Measurements from ENCODE around the gene ITGA11.

Gene ITGA11

DNA sequence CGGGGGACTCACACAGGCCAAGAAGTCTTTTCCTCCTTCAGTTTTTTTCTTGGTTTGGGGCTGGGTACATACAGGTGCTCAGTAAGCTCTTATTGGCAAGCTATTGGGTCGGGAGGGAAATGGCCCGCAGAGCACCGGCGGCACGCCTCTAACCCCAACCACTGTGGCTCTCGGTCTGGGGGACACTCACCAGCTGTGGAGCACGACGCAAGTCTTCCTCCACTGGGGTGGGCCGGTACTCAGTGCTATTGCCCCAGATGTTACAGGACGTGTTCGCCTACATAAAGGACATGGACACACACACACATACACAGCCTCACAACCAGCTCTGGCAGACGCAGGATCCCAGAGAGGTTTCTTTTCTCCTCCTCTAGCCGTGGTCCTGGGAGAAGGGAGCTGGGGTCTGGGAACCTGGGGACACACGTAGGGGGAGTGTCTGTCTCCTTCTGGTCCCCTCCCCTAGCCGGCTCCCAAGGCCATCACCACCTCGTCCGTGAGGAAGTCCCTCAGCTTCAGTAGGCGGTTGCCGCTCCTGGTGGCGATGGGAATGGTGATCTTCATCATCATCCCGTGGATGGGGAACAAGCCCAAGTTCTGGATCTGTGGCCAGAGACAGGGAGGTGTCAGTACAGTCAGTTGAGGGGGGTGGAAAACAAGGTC is 121.0 kb downstream of the ITGA11 start:
- no peak for DNase-seq (ENCODE audit: low spot score)

DNA sequence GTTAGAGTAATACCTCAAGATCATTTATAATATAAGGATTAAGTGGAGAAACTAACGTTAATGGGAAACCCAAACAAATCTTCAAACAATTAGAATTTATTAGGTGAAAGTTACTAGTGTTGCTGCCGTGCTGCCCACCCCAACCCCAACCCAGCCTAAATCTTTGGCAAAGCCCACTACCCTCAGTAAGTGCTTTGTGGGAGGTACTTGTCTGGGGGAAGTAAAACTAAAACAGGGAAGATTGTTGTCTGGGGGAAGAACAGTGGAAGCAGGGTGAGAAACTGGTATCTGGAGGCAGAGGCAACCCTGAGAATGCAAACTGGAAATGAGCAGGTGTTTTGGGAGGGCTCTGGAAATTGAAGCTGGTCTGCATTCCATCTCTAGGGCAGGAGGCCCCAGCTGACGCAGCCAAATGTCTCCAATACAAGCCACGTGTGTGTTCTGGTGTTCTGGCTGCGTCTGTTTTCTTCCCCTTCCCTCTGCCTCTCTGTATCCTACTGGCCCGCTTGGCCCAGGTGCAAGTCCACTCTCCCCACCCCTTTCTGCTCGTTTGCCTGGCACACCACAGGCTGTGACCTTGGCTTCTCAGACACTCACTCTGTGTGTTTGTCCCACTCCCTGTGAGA is 121.7 kb downstream of the ITGA11 start:
- DNase-seq (ENCODE audit: low spot score): no peak

DNA sequence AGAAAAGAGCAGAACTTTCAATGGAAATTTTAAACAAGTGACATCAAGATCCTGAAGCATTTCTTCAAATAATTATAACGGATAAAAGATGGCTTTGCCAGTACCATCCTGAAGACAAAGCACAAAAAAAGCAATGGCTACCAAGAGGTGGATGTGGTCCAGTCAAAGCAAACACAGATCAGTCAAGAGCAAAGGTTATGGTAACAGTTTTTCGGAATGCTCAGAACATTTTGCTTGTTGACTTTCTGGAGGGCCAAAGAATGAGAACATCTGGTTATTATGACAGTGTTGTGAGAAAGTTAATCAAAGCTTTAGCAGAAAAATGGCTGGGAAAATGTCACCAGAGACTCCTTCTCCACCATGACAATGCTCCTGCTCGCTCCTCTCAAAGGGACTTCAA is 122.9 kb downstream of the ITGA11 start:
- DNase-seq (ENCODE audit: low spot score): no peak

DNA sequence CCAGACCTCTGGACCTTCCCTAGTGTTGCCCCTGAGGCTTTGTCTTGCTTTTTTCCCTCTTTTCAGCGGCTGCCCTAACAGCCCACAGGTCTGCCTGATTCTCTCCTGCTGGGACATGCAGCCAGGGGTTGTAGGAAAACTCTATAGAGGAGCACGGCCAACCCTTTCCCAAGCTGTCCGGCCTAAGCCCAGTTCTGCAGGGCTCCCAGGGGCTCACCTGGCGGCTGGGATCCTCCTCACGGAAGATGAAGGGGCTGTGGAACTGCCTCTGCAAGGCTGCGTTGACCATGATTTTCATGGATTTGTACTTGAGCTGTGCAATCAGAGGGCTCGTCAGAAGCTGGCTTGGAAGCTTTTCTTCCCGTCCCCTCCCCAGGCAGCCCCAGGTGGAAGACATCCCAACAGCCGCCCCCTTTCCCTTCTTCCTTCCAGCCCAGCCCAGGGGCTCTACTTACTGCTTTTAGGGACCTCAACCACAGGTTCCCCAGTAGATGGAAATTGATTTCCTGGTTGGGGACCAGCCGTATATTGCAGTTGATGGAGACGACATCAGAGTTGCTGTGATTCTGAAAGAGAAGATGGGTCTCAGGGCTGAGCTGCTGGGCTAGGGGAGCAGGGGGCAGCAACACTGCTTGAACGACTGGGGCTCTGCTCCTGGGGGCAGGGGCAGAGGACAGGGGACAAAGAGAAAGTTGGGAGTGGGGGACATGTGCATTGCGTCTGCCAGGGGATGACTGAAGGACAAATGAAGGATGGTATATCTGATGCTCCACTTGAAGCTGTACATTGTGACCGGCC is 124.6 kb downstream of the ITGA11 start:
- DNase-seq (ENCODE audit: low spot score): no peak

DNA sequence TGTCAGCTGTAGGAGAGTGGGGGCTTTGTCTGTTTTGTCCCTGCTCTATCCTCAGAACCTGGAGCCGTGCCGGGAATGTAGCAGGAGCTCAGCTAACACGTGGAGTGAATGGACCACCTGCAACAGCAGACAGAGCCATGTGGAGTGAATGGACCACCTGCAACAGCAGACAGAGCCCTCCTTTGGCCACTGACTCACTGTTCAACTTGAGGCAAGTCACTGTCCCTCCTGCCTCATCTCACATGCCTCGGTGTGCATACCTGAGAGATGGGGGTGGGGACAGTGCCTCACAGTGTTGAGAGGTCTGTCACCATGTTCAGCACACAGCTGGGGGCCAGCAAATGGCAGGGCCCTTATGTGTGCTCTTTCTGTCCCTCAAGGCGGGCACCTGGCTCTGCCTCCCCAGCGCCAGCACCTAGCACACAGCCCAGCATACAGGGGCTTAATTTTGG is 126.5 kb downstream of the ITGA11 start:
- DNase-seq (ENCODE audit: low spot score): no peak

DNA sequence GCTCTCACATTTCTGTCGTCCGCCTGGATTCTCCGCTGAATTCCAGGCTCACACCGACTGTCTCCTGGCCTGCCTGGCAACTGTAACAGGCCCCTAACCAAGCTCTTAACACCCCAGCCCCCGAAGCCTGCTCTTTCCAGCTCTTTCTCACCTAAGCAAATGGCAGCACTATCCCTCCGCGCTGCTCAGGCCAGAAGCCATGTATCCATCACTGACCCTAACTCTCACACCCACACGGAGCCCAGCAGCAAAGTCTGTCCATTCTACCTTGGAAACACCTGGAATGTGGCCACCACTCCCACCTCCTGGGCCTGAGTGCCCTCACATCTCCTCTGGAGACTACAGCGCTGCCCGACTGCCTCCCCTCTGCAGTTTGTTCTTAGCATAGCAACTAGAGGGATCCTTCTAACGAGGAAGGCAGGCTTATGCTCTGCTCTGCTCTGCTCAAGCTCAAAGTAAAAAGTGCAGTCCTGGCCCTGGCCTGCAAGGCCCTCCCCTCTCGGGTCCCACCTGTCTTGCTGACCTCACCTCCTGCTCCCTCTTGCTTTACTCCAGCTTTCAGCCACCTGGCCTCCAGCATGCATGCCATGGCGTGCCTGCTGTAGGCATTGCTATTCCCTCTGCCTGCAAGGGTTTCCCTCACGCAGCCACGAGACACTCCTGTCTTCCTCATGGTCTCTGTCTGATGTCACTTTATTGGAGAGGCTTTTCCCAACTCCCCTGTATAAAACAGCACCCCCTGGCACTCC is 127.2 kb downstream of the ITGA11 start:
- no peak for DNase-seq (ENCODE audit: low spot score)

DNA sequence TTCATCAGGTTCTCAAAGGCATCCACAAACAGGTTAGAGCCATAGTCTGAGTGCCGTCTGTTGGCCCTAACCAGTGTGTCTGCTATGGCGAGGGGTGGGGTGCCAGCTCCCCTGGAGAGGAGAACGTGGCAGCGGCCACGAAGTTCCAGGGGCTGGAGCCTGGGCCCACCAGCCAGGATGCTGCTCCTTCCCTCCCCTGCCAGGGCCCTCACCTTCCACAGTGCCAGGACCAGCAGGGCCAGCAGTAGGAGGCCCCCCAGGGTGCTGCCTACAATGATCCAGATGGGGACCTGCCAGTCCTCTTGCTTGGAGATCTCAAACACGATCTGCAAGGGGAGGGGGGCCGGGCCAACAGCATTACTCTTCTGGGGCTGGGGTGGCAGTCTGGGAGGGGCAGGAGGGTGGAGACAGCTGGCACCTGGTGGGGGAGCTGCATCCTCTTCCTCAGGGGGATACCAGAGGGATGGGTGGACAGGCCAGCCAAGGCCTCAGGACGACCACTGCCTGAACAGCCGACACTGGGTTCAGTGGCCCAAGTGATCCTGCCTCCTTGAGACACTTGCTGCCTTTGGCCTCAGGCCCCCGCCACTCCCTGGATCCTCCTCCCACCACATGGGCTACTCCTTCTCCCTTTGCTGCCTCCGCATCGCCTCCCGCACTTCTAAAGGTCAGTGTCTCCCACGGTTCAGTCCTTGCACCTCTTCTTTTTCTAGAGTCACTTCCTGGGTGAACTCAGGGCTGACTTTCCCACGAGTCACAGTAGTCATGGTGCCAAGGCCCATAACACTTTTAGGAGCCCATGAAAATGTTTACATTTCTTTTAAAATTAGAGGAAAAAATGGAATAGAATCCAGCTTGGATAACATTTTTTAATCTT is 128.2 kb downstream of the ITGA11 start:
- no peak for DNase-seq (ENCODE audit: low spot score)

DNA sequence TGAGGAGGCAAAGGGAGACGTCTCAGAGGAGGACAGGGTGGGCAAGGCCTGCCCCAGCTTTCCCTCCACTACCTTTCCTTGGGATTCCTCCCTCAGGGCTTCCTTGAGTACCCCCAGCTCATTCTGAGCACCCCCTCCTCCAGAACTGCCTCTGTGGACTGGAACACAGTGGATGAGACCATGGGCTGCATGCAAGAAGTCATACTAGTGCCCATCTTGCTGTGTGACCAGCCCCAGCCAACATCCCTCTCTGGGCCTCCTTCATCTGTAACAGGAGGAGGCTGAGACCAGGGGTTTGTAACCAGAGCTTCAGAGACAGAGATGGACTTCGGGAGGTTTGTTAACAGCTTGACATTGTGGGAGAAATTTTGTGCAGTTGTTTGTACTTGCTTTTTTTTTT is 128.8 kb downstream of the ITGA11 start:
- DNase-seq (ENCODE audit: low spot score): no peak

DNA sequence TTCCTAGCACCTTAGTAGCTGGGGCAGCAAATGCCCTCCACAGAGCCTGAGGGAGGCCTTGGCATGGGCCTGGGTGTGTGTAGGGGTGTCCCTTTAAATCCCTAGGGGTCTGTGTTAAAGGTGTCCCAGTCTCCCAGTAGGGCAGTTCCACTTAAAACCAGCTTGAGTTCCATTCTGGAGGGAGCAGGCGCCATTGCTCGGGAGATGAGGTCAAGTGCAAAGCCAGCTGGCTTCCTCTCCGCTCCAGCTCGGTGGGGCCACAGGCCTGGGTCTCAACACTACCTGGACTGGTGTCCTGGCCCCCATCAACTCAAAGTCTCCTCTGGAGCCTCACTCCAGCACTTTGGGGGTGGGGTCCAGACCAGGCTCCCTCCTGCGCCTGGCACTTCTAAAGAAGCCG is 129.2 kb downstream of the ITGA11 start:
- DNase-seq (ENCODE audit: low spot score): no peak

DNA sequence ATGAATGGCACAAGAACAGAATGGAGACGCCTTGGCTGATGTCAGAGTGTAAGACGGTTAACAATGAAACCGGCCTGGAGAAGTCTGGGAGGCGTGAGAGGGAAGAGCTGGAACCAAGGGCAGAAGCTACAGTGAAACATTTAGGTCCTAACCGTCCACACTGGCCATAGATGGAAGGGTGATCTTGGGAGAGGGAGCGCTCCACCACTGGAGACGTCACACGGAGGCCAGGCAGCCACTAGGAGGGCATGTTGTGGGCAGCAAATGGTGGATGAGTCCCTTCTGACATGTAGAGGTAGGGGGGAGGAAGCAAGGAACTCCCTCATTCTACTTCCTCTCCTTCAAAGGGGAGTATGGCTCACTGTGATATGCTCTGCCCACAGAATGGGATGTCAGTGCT is 130.7 kb downstream of the ITGA11 start:
- DNase-seq (ENCODE audit: low spot score): no peak

DNA sequence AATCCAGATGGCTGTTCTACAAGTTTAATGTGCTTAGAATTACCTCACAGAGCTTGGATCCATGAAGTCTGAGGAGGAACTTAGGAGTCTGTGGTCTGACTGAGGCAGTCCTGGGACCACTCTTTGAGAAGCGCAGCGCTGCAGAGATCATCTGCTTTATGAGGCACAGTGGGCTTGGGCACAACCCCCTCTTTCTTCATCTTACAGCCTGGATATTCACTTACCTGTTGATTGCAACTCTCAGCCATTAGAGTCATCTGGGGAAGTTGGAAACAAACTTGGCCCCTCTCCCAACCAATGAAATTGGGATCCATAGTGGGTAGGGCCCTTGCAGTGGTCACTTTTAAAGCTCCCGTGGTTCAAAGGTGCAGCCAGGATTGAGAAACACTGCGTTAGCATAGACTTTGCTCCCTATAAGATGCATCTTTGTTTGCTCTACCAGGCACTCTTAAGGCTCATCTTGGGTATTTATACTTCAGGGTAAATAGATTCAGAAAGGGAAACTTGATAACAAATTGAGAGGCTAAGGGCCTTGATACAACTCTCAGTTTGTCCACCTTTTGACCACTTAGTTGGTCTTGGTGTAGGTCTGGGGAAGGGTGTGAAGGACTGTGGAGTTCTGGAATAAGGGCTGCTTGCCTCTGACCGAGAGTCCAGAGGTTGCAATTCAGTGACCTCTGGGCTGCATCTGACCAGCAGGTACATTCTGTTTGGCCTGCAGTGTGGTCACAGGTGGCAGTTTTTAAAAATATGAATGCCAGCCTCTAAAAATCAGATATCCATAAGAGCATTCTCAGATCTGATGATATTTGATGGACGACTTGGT is 131.6 kb downstream of the ITGA11 start:
- no peak for DNase-seq (ENCODE audit: low spot score)

DNA sequence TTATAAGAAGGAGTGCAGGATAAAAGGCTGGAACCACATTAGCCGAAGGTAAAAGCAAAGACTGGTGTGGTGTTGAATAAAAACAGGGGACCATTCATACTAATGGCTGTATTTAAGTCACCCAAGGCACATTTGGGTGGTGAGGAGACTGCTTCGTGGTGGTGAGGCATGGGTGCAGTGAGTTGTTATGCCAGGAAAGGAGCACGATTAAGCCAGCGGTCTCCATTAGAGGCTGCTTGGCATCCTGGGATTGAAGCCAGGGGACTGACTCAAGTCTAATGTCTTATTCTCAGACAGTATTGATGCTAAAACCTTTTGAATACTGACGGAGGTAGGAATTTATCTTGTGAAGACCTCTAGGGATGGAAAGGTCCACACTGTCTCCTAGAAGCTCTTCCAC is 132.5 kb downstream of the ITGA11 start:
- no peak for DNase-seq (ENCODE audit: low spot score)

DNA sequence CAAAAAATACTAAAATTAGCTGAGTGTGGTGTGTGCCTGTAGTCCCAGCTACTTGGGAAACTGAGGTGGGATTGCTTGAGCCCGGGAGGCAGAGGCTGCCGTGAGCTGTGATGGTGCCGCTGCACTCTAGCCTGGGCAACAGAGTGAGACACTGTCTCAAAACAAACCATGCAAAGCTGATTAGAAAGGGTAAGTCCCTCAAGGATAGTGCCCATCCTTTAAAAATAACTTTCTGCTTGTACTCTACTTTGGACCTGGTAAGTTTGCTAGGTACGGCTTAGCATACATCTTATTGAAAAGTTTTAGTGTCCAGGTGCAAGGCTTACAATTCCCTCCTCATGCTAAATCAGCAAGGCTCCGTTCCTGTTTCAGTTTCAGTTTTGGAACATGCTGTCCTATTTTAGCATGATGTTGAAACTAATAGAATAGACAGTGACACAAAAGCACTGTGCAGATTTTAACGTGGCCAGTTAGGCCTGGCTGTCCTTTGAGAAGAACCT is 133.0 kb downstream of the ITGA11 start:
- peak; percentile 43 for DNase-seq (ENCODE audit: low spot score)

DNA sequence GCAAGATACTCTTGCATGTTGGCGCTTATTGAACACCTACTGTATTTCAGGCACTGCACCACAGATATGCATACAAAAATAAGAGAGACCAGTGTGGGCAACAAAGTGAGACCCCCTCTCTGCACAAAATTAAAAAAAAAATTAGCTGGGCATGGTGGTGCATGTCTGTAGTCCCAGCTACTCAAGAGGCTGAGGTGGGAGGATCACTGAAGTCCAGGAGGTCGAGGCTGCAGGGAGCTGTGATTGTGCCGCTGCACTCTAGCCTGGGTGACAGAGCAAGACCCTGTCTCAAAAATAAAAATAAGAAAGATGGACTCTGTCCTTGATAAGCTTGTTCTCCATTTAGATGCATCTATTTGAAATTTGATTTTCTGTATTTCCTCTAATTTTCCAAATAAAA is 133.6 kb downstream of the ITGA11 start:
- DNase-seq (ENCODE audit: low spot score): no peak

DNA sequence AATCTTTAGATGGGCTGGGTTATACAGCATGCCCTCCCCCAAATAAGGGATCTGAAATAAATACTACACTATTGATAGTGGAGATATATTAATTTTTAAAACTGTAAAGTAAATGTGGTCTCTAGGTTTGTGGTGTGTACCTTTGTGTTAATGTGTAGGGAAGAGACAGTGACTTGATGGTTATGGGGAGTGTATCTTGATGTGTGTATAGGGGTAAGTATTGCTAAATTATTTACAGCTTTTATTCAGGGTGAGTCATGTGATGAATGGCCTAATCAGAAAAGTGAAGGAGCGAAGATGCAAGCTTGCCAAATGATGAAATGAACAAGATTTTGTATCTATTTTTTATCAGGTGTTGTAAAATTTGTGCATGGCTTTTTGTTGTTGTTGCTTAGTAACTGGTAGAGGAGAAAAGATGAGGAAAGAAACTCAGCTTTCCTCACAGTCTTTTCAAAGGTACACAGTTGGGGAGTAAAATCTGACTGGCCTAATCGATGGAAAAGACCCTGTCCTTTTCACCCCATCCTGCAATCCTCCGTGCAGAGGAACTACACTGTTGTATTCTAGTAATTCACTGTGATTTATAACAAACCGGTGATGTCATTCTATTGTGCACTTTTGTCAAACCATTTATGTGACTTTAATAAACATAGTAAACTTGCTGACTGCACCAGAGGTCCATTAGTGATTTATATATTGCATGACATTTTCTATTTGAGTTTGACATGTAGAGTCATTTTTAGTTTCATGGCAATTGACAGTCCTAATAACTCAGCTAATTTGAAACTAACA is 136.8 kb downstream of the ITGA11 start:
- DNase-seq (ENCODE audit: low spot score): no peak

DNA sequence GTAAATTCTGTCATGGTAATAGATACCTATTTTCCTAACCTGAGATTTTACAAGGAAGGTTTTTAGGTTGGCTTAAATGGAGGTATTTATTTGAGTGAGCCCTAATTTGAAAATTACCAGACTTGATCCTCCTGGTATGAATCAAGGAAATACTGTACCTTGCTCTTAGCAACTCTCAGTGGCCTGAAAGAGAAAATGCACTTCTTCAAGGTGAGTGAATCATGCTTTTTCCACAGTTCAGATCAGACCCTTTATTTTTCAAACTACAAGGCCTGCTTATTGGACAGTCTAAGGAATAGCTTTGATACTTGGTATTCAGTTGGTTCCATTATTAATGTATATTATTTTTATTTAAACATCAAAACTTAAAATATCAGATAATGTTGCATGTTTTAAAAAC is 139.0 kb downstream of the ITGA11 start:
- DNase-seq (ENCODE audit: low spot score): no peak

DNA sequence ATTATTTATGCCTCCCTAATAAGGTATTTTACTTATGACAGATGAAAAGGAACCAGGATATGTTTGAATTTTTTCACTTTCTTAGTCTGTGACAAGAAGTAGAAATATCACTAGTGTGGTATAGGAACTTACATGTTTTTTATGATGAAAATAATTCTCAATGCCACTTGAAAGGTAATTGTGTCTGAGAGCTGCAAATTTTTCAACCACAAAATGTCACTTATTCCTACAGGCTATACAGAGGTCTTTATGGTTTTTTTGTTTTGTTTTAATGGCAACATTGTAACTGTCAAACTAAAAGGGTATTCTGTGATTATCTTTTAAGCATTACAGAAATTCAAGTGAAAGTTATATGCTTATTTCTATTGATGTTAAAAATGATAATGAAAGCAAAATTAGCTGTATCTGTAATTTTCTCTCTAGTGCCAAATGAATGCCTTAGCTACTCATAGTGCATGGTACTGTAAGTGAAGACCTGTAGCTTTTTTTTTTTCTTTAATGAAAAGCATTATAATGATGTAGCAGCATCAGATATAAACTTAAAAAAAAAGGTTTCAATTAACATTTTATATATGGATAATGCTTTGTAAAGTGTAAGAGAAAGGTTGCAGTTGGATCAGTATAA is 139.7 kb downstream of the ITGA11 start:
- DNase-seq (ENCODE audit: low spot score): no peak

DNA sequence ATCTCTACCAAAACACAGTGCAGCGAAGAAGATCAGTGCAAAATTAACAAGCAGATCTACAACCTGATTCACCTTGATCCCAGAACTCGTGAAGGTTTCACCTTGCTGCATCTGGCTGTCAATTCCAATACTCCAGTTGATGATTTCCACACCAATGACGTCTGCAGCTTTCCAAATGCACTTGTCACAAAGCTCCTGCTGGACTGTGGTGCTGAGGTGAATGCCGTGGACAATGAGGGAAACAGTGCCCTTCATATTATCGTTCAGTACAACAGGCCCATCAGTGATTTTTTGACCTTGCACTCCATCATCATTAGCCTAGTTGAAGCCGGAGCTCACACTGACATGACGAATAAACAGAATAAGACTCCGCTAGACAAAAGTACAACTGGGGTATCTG is 141.2 kb downstream of the ITGA11 start:
- no peak for DNase-seq (ENCODE audit: low spot score)

Measured in CD4-positive, alpha-beta T cell treated with Interleukin-15 for 4 hours (primary cell).